ENCODE results near the gene LBX1. TPM values are rescaled to one million over a fixed set of nuclear protein-coding genes. Genes with fewer than 3 reads are reported as not detected.

The LBX1 gene
- total RNA-seq, result not detected
- polyA plus RNA-seq (2013, experiment 1 of 2), result 2.0 TPM
- 1.8 TPM for polyA plus RNA-seq (2013, experiment 2 of 2)
- long read RNA-seq, experiment 1, result 0 reads
- long read RNA-seq, experiment 2, result 0 reads
- long read RNA-seq, experiment 3, result 0 reads
- long read RNA-seq, experiment 4, result 0 reads

GRCh38 chr10:101229266-101230182 lies at the start of gene LBX1:
Gene LBX1, minus strand, starts transcription at chr10:101229463. Its CDS starts 648 bp downstream, at chr10:101228815.
- peaks cover 98% of the 10 kb centered on the region for H3K27me3 Mint-ChIP-seq (ENCODE audit: insufficient read depth)
- no peak within 1 kb of the TSS for H3K27ac ChIP-seq (ENCODE audit: low read depth, low read length)
- peaks cover 15% of the 10 kb centered on the region for H3K4me1 Mint-ChIP-seq
- H3K27me3 ChIP-seq (ENCODE audit: control insufficient read depth, insufficient read depth, low read length, poor library complexity, severe bottlenecking), result peaks cover 100% of the 10 kb centered on the region
- WGBS, 2 experiments (ENCODE audit: insufficient coverage in 1 of 2, insufficient read length in 1 of 2), result 0 to 1% methylated on average over 27 to 63 of the region's 63 CpGs
- H3K36me3 ChIP-seq (ENCODE audit: control insufficient read depth, insufficient read depth, low read length), result no peaks in the 10 kb centered on the region
- TF ChIP-seq, protein P1, sequence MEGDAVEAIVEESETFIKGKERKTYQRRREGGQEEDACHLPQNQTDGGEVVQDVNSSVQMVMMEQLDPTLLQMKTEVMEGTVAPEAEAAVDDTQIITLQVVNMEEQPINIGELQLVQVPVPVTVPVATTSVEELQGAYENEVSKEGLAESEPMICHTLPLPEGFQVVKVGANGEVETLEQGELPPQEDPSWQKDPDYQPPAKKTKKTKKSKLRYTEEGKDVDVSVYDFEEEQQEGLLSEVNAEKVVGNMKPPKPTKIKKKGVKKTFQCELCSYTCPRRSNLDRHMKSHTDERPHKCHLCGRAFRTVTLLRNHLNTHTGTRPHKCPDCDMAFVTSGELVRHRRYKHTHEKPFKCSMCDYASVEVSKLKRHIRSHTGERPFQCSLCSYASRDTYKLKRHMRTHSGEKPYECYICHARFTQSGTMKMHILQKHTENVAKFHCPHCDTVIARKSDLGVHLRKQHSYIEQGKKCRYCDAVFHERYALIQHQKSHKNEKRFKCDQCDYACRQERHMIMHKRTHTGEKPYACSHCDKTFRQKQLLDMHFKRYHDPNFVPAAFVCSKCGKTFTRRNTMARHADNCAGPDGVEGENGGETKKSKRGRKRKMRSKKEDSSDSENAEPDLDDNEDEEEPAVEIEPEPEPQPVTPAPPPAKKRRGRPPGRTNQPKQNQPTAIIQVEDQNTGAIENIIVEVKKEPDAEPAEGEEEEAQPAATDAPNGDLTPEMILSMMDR (conservative IDR thresholded peaks at IDR 0.05), result no peak
- no peaks in the 10 kb centered on the region for H3K36me3 Mint-ChIP-seq (ENCODE audit: low read depth)
- H3K9me3 ChIP-seq (ENCODE audit: control insufficient read depth, low read length), result no peaks in the 10 kb centered on the region
- H3K4me3 ChIP-seq (ENCODE audit: low read length), result no peak within 1 kb of the TSS
- no peaks in the 10 kb centered on the region for H3K4me1 ChIP-seq (ENCODE audit: control insufficient read depth, insufficient read depth, low read length)
- peak; percentile 69 for DNase-seq
- no peaks in the 10 kb centered on the region for H3K9me3 Mint-ChIP-seq
- no peak within 1 kb of the TSS for H3K27ac Mint-ChIP-seq
- no peak within 1 kb of the TSS for H3K9ac ChIP-seq (ENCODE audit: extremely low read depth, low read length, poor library complexity, severe bottlenecking)
- H3K4me3 Mint-ChIP-seq, result no peak within 1 kb of the TSS

- Mint-ChIP-seq H3K9me3 (no peaks in the 10 kb centered on the region), H3K4me3 (no peak overlapping the region), H3K27ac (no peak overlapping the region), H3K36me3 (ENCODE audit: low read depth) (no peaks in the 10 kb centered on the region), H3K4me1 (peaks cover 4% of the 10 kb centered on the region), H3K27me3 (ENCODE audit: insufficient read depth) (peaks cover 76% of the 10 kb centered on the region)
- no peak overlapping the region for H3K9ac ChIP-seq (ENCODE audit: extremely low read depth, low read length, poor library complexity, severe bottlenecking)
- H3K4me1 ChIP-seq (ENCODE audit: control insufficient read depth, insufficient read depth, low read length), result no peaks in the 10 kb centered on the region
- H3K27me3 ChIP-seq (ENCODE audit: control insufficient read depth, insufficient read depth, low read length, poor library complexity, severe bottlenecking), result peaks cover 28% of the 10 kb centered on the region
- no peaks in the 10 kb centered on the region for H3K36me3 ChIP-seq (ENCODE audit: control insufficient read depth, insufficient read depth, low read length)
- H3K27ac ChIP-seq (ENCODE audit: low read depth, low read length), result no peak overlapping the region
- WGBS, 2 experiments (ENCODE audit: insufficient coverage in 1 of 2, insufficient read length in 1 of 2), result 92 to 100% methylated on average over 2 to 3 of the region's 4 CpGs
- H3K9me3 ChIP-seq (ENCODE audit: control insufficient read depth, low read length), result no peaks in the 10 kb centered on the region
- H3K4me3 ChIP-seq (ENCODE audit: low read length), result no peak overlapping the region
- no peak for DNase-seq
- TF ChIP-seq, protein P1 (conservative IDR thresholded peaks at IDR 0.05), result no peak
Measured at GRCh38 chr10:101273741-101274140, 44.5 kb upstream of the LBX1 start.

GRCh38 chr10:101273330-101273729 lies 44.1 kb upstream of the LBX1 start:
- H3K9ac ChIP-seq (ENCODE audit: extremely low read depth, low read length, poor library complexity, severe bottlenecking), result no peak overlapping the region
- H3K4me3 Mint-ChIP-seq, result no peak overlapping the region
- H3K9me3 ChIP-seq (ENCODE audit: control insufficient read depth, low read length), result no peaks in the 10 kb centered on the region
- H3K27ac ChIP-seq (ENCODE audit: low read depth, low read length), result no peak overlapping the region
- TF ChIP-seq, protein P1 (conservative IDR thresholded peaks at IDR 0.05), result no peak
- H3K36me3 ChIP-seq (ENCODE audit: control insufficient read depth, insufficient read depth, low read length), result no peaks in the 10 kb centered on the region
- H3K27me3 ChIP-seq (ENCODE audit: control insufficient read depth, insufficient read depth, low read length, poor library complexity, severe bottlenecking), result peaks cover 28% of the 10 kb centered on the region
- no peak for DNase-seq
- H3K9me3 Mint-ChIP-seq, result no peaks in the 10 kb centered on the region
- H3K4me1 ChIP-seq (ENCODE audit: control insufficient read depth, insufficient read depth, low read length), result no peaks in the 10 kb centered on the region
- peaks cover 4% of the 10 kb centered on the region for H3K4me1 Mint-ChIP-seq
- H3K27ac Mint-ChIP-seq, result no peak overlapping the region
- 95% methylated on average over 7 to 10 of the region's 10 CpGs for WGBS, 2 experiments (ENCODE audit: insufficient coverage in 1 of 2, insufficient read length in 1 of 2)
- no peaks in the 10 kb centered on the region for H3K36me3 Mint-ChIP-seq (ENCODE audit: low read depth)
- peaks cover 77% of the 10 kb centered on the region for H3K27me3 Mint-ChIP-seq (ENCODE audit: insufficient read depth)
- no peak overlapping the region for H3K4me3 ChIP-seq (ENCODE audit: low read length)

Data from endodermal cell (in vitro differentiated cells).